SW 1271 (cell line): ENCODE results near the gene RPL9.
"Not testable (repeated sequence)": the region's sequence is repeated elsewhere in the genome, so short reads cannot be mapped to it uniquely, and the experiment has no call there.

Experiments used
- DNase-seq, 2 experiments: peaks; one replicate each; lab custom pipeline; 2025; lab: John Stamatoyannopoulos, UW

Gene RPL9

GRCh38 chr4:39426728-39427127, 32.0 kb downstream of the RPL9 start:
- no peak for DNase-seq

GRCh38 chr4:39425297-39425696, 33.4 kb downstream of the RPL9 start:
- not testable (repeated sequence) for DNase-seq

- DNase-seq, result no peak
Measured at GRCh38 chr4:39422247-39422646, 36.5 kb downstream of the RPL9 start.

GRCh38 chr4:39415678-39416283, 42.9 kb downstream of the RPL9 start:
- DNase-seq, result no peak

GRCh38 chr4:39411561-39411960, 47.2 kb downstream of the RPL9 start:
- not testable (repeated sequence) for DNase-seq

- DNase-seq, result no peak
Measured at GRCh38 chr4:39410415-39410814, 48.3 kb downstream of the RPL9 start.

GRCh38 chr4:39407584-39407885, 51.2 kb downstream of the RPL9 start:
- DNase-seq, result no peak

GRCh38 chr4:39406763-39407583, 51.7 kb downstream of the RPL9 start, which contains the start of gene KLB:
Gene KLB, plus strand, starts transcription at chr4:39406930. Its CDS starts 20 bp downstream, at chr4:39406950.
- DNase-seq, result no peak
